Common myeloid progenitor, CD34-positive (primary cell): ENCODE results near the gene DARS1.
A peak's percentile ranks its signal among the peaks of the same experiment; 100 is the strongest.

Experiments used
- CTCF ChIA-PET: fragments of 350-600 bp; sonication (Branson Sonifier 250); formaldehyde crosslinking; loops from one replicate; lab custom pipeline; 2021; ENCODE audit warnings: antibody characterized with exemption; lab: Charles Lee
- POLR2A ChIA-PET: fragments of 350-600 bp; sonication (Branson Sonifier 250); formaldehyde crosslinking; loops from one replicate; lab custom pipeline; 2021; ENCODE audit warnings: antibody characterized with exemption; lab: Charles Lee
- DNase-seq, 3 donors: peaks; one replicate each; pipeline versions ENCODE4 v3.0.0 to v3.0.0-alpha.2; 2013
- H3K27ac ChIP-seq, 2 experiments: 1 replicate in 1 of 2; 2 replicates in 1 of 2; pipeline ENCODE4 v1.7.0; 2013; ENCODE audit warnings: inconsistent platforms in 2 of 2, low read length in 2 of 2, mild to moderate bottlenecking in 2 of 2, low read depth in 1 of 2, moderate library complexity in 1 of 2; ENCODE audit not compliant: severe bottlenecking in 2 of 2, insufficient read depth in 1 of 2, poor library complexity in 1 of 2
- H3K27me3 ChIP-seq, 5 experiments: replicated peaks in 2 of 5; 1 replicate in 3 of 5; 2 replicates in 2 of 5; pipeline versions ENCODE4 v1.6.1 to v1.7.0; 2013; ENCODE audit warnings: low read length in 4 of 5, mild to moderate bottlenecking in 2 of 5, moderate library complexity in 2 of 5, inconsistent platforms in 1 of 5; ENCODE audit not compliant: insufficient read depth in 5 of 5, control insufficient read depth in 4 of 5
- H3K36me3 ChIP-seq, 4 experiments: 1 replicate in 2 of 4; 2 replicates in 2 of 4; pipeline versions ENCODE4 v1.6.1 to v1.7.0; 2013; ENCODE audit warnings: low read length in 3 of 4, control low read depth in 1 of 4, mild to moderate bottlenecking in 1 of 4; ENCODE audit not compliant: control insufficient read depth in 4 of 4, insufficient read depth in 4 of 4
- H3K4me1 ChIP-seq, 4 experiments: 1 replicate in 3 of 4; 2 replicates in 1 of 4; pipeline versions ENCODE4 v1.6.1 to v1.7.1; 2013; ENCODE audit warnings: low read length in 3 of 4, mild to moderate bottlenecking in 3 of 4, control low read depth in 1 of 4, inconsistent platforms in 1 of 4, moderate library complexity in 1 of 4; ENCODE audit not compliant: control insufficient read depth in 4 of 4, insufficient read depth in 4 of 4; ENCODE audit errors: control extremely low read depth in 1 of 4
- H3K4me3 ChIP-seq, 7 experiments: 1 replicate in 4 of 7; 2 replicates in 3 of 7; pipeline versions ENCODE4 v1.5.1 to v1.7.0; 2013; ENCODE audit warnings: mild to moderate bottlenecking in 7 of 7, low read length in 6 of 7, moderate library complexity in 6 of 7, inconsistent platforms in 2 of 7, low read depth in 2 of 7, control low read depth in 1 of 7; ENCODE audit not compliant: insufficient read depth in 4 of 7, control insufficient read depth in 1 of 7; ENCODE audit errors: extremely low read depth in 1 of 7
- H3K9me3 ChIP-seq, 5 experiments: 1 replicate in 4 of 5; 2 replicates in 1 of 5; pipeline versions ENCODE4 v1.6.1 to v1.7.1; 2013; ENCODE audit warnings: low read length in 4 of 5, mild to moderate bottlenecking in 2 of 5, inconsistent platforms in 1 of 5, low read depth in 1 of 5, moderate library complexity in 1 of 5; ENCODE audit not compliant: control insufficient read depth in 4 of 5, insufficient read depth in 2 of 5; ENCODE audit errors: control extremely low read depth in 1 of 5
- WGBS: methylation state at CpG from one replicate; pipeline ENCODE4 v1.1.5; 2013; ENCODE audit not compliant: insufficient coverage; 5-methylcytosine and 5-hydroxymethylcytosine counted together

The DARS1 gene

GRCh38 chr2:136029149-136029548 lies 43.7 kb upstream of the DARS1 start:
- DNase-seq = no peak
- WGBS = 100% methylated on average over 3 of the region's 6 CpGs
- H3K9me3 ChIP-seq = no peaks in the 10 kb centered on the region
- no peaks in the 10 kb centered on the region for H3K36me3 ChIP-seq
- no peak overlapping the region for H3K4me3 ChIP-seq
- ChIA-PET POLR2A (no interaction called here), CTCF (interaction anchor here (1.2 to 1.4 kb wide), 3 partner anchors 21 to 352 kb away, joined by 3 read pairs; no protein-coding TSS in a partner anchor)
- peaks cover 0 to 3% (median 0%) of the 10 kb centered on the region in 5 experiments for H3K27me3 ChIP-seq
- H3K27ac ChIP-seq = no peak overlapping the region
- H3K4me1 ChIP-seq = peaks cover 14 to 29% (median 21%) of the 10 kb centered on the region in 4 experiments

DNA sequence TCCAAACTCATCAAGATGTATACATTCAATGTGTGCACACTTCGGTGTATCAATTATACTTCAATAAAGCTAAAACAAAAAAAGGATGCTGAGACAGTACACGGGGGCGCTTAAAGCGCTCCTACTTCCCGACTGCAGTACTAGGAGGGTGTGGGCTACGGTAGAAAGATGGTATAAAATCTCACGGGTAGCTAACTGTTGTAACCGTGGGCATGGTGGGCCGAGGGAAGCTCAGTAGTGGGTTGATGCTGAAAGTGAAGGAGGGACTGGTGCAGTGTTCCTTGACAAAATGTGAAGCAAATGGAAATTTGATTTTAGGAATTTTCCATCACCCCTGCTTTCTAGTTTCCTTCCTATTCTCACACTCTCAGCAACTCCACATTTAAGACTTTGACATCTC lies 42.6 kb upstream of the DARS1 start:
- POLR2A ChIA-PET = interaction anchor here (0.6 kb wide), 1 partner anchor 134 kb away, joined by 4 read pairs; no protein-coding TSS in a partner anchor
- Histone ChIP-seq H3K4me1 (peaks cover 18 to 31% (median 24%) of the 10 kb centered on the region in 4 experiments), H3K4me3 (no peak overlapping the region), H3K36me3 (no peaks in the 10 kb centered on the region), H3K27ac (no peak overlapping the region), H3K9me3 (no peaks in the 10 kb centered on the region), H3K27me3 (peaks cover 0 to 3% (median 0%) of the 10 kb centered on the region in 5 experiments)
- CTCF ChIA-PET = interaction anchor here (1.3 to 1.4 kb wide), 2 partner anchors 20 to 353 kb away, joined by 3 read pairs; no protein-coding TSS in a partner anchor
- DNase-seq = no peak
- WGBS = 100% methylated on average over 2 of the region's 9 CpGs

GRCh38 chr2:136027112-136027511 lies 41.7 kb upstream of the DARS1 start:
- Histone ChIP-seq H3K36me3 (no peaks in the 10 kb centered on the region), H3K4me1 (peaks cover 18 to 39% (median 28%) of the 10 kb centered on the region in 4 experiments), H3K4me3 (no peak overlapping the region), H3K27me3 (peaks cover 0 to 3% (median 0%) of the 10 kb centered on the region in 5 experiments), H3K9me3 (no peaks in the 10 kb centered on the region), H3K27ac (no peak overlapping the region)
- ChIA-PET CTCF (interaction anchor here (0.6 to 1.0 kb wide), 4 partner anchors 13 to 296 kb away, joined by 3 read pairs; no protein-coding TSS in a partner anchor), POLR2A (no interaction called here)
- WGBS = 92% methylated on average over 5 of the region's 7 CpGs
- no peak for DNase-seq

GRCh38 chr2:136025057-136025973 lies 39.9 kb upstream of the DARS1 start:
- H3K9me3 ChIP-seq = no peaks in the 10 kb centered on the region
- ChIA-PET POLR2A (interaction anchor here (2.6 kb wide), 1 partner anchor 16 kb away, joined by 8 read pairs; no protein-coding TSS in a partner anchor), CTCF (interaction anchor here (0.7 to 1.8 kb wide), 3 partner anchors 10 to 29 kb away, joined by 4 to 5 read pairs (median 5); no protein-coding TSS in a partner anchor)
- peaks cover 0 to 3% (median 0%) of the 10 kb centered on the region in 5 experiments for H3K27me3 ChIP-seq
- DNase-seq = peak; percentile 51 to 85 (median 74)
- peaks cover 8 to 24% (median 16%) of the 10 kb centered on the region in 4 experiments for H3K4me1 ChIP-seq
- H3K27ac ChIP-seq = no peak overlapping the region
- no peaks in the 10 kb centered on the region for H3K36me3 ChIP-seq
- 50% methylated on average over 37 of the region's 43 CpGs for WGBS
- peak overlapping the region in 1 of 7 experiments; percentile 40 for H3K4me3 ChIP-seq

DNA sequence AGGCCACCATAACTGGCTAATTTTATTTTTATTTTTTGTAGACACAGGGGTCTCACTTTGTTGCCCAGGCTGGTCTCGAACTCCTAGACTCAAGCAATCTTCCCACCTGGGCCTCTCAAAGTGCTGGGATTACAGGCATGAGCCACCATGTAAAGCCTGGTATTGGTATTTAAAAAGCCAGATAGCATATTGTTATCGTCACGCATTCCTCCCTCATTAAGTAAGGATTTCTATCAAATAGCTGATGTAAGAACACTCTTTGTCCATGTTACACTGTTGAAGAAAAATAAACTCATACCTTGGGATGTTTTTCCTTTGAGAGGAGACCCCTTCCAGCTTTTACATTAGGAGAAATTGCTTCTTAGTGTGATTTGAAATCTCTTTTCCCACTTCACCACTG lies 39.2 kb upstream of the DARS1 start:
- 100% methylated on average over 1 of the region's 3 CpGs for WGBS
- CTCF ChIA-PET = interaction anchor here (1.7 kb wide), 1 partner anchor 14 kb away, joined by 5 read pairs; no protein-coding TSS in a partner anchor

DNA sequence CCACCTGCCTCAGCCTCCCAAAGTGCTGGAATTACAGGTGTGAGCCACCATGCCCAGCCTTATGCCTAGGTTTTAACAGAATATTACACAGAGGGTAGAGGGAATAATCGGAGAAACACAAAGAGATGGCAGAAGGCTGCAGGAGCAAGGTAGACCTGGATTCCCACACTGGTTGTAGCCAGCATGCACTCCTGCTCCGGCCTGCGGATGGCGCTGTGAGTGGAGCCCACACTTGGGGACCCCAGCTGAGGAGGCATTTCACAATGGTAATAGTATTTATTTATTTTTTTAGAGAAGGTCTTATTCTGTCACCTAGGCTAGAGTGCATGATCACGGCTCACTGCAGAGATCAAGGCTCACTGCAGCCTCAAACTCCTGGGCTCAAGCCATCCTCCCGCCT lies 38.8 kb upstream of the DARS1 start:
- H3K27me3 ChIP-seq = peaks cover 0 to 3% (median 0%) of the 10 kb centered on the region in 5 experiments
- no peaks in the 10 kb centered on the region for H3K9me3 ChIP-seq
- 100% methylated on average over 4 of the region's 6 CpGs for WGBS
- H3K36me3 ChIP-seq = no peaks in the 10 kb centered on the region
- no peak for DNase-seq
- POLR2A ChIA-PET = interaction anchor here (2.6 kb wide), 1 partner anchor 15 kb away, joined by 8 read pairs; no protein-coding TSS in a partner anchor
- CTCF ChIA-PET = no interaction called here
- no peak overlapping the region for H3K4me3 ChIP-seq
- H3K4me1 ChIP-seq = peaks cover 12 to 30% (median 19%) of the 10 kb centered on the region in 4 experiments
- H3K27ac ChIP-seq = no peak overlapping the region

More for the DNA sequence above, 39.2 kb upstream of the DARS1 start:
- Histone ChIP-seq H3K4me1 (peaks cover 9 to 26% (median 16%) of the 10 kb centered on the region in 4 experiments), H3K27ac (no peak overlapping the region), H3K36me3 (no peaks in the 10 kb centered on the region), H3K4me3 (no peak overlapping the region), H3K27me3 (peaks cover 0 to 3% (median 0%) of the 10 kb centered on the region in 5 experiments), H3K9me3 (no peaks in the 10 kb centered on the region)
- no peak for DNase-seq
- POLR2A ChIA-PET = interaction anchor here (2.6 kb wide), 1 partner anchor 16 kb away, joined by 8 read pairs; no protein-coding TSS in a partner anchor
